Measurements from ENCODE around the gene LAMP5. TPM values are rescaled to one million over a fixed set of nuclear protein-coding genes. Genes with fewer than 3 reads are reported as not detected.

LAMP5 gene
- total and polyA plus RNA-seq, 2 experiments from 2014 or later = 0.47 TPM; not detected in 1

DNA sequence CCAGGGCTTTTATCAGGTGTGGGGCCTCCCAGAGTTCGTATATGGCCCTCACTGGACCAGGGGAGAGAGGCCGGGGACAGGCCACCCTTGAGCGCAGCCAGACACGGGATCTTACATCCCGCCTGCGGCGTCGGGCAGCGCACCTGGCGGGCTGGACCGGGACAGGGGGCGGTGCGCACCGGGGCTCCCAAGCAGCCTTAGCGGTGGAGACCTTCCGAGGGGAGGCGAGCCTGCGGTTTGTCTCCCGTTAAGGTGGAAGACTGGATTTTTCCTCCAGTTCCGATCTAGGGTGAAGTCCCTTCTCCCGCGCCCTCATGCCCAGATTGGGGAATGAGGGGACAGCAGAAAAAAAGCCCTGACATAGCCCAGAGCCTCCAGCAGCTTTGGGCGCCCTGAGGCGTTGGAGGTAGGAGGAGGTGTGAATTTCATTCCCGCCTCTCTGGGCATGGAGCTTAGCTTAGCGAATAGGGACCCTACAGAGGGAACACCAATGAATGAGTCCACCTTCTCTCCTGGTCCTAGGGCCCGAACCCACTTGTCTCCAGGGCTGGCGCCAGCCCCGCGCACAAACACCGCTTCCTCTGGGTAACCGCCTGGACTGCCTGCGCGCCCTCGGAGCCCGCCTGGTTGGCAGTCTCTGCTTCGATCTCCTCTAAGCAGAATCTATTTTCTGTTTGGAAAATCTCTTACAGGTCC is 6.7 kb upstream of the LAMP5 start:
- H3K4me1 ChIP-seq (ENCODE audit: insufficient read depth) = no peaks in the 10 kb centered on the region
- no peaks in the 10 kb centered on the region for H3K9me2 ChIP-seq (replicated peaks; ENCODE audit: insufficient read depth)
- peak; percentile 80 for TF ChIP-seq EZH2 (IDR thresholded peaks at IDR 0.05; ENCODE audit: borderline replicate concordance)
- no peak for TF ChIP-seq EZH2phosphoT487 (IDR thresholded peaks at IDR 0.05; ENCODE audit: low read depth, severe bottlenecking, unreplicated experiment)
- H3K36me3 ChIP-seq (replicated peaks; ENCODE audit: insufficient read depth, low read depth) = no peaks in the 10 kb centered on the region
- no peak overlapping the region for H3K4me3 ChIP-seq
- H3K9me3 ChIP-seq (ENCODE audit: low read depth) = no peaks in the 10 kb centered on the region
- no peak overlapping the region for H2AFZ ChIP-seq
- 14% methylated on average over 37 of the region's 37 CpGs for WGBS (ENCODE audit: low lambda C conversion rate, missing lambda C conversion rate)
- no peak for DNase-seq (ENCODE audit: low spot score)
- H4K20me1 ChIP-seq (ENCODE audit: insufficient read depth, poor library complexity, severe bottlenecking) = no peaks in the 10 kb centered on the region
- H3K4me2 ChIP-seq = peak overlapping the region; percentile 49
- no peaks in the 10 kb centered on the region for H3K79me2 ChIP-seq
- peaks cover 98% of the 10 kb centered on the region for H3K27me3 ChIP-seq
- H3K27ac ChIP-seq = no peak overlapping the region

- no peaks in the 10 kb centered on the region for H4K20me1 ChIP-seq (ENCODE audit: insufficient read depth, poor library complexity, severe bottlenecking)
- no peaks in the 10 kb centered on the region for H3K36me3 ChIP-seq (replicated peaks; ENCODE audit: insufficient read depth, low read depth)
- H3K9me2 ChIP-seq (replicated peaks; ENCODE audit: insufficient read depth) = no peaks in the 10 kb centered on the region
- 8% methylated on average over 23 of the region's 23 CpGs for WGBS (ENCODE audit: low lambda C conversion rate, missing lambda C conversion rate)
- no peaks in the 10 kb centered on the region for H3K79me2 ChIP-seq
- H3K27ac ChIP-seq = no peak overlapping the region
- DNase-seq (ENCODE audit: low spot score) = no peak
- no peaks in the 10 kb centered on the region for H3K9me3 ChIP-seq (ENCODE audit: low read depth)
- H3K4me2 ChIP-seq = peak overlapping the region; percentile 49
- TF ChIP-seq EZH2phosphoT487 (IDR thresholded peaks at IDR 0.05; ENCODE audit: low read depth, severe bottlenecking, unreplicated experiment) (peak; percentile 18), EZH2 (IDR thresholded peaks at IDR 0.05; ENCODE audit: borderline replicate concordance) (no peak)
- TF ChIP-seq, protein P1, sequence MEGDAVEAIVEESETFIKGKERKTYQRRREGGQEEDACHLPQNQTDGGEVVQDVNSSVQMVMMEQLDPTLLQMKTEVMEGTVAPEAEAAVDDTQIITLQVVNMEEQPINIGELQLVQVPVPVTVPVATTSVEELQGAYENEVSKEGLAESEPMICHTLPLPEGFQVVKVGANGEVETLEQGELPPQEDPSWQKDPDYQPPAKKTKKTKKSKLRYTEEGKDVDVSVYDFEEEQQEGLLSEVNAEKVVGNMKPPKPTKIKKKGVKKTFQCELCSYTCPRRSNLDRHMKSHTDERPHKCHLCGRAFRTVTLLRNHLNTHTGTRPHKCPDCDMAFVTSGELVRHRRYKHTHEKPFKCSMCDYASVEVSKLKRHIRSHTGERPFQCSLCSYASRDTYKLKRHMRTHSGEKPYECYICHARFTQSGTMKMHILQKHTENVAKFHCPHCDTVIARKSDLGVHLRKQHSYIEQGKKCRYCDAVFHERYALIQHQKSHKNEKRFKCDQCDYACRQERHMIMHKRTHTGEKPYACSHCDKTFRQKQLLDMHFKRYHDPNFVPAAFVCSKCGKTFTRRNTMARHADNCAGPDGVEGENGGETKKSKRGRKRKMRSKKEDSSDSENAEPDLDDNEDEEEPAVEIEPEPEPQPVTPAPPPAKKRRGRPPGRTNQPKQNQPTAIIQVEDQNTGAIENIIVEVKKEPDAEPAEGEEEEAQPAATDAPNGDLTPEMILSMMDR (IDR thresholded peaks at IDR 0.05; ENCODE audit: poor library complexity) = no peak
- H3K27me3 ChIP-seq = peaks cover 98% of the 10 kb centered on the region
- H3K4me1 ChIP-seq (ENCODE audit: insufficient read depth) = no peaks in the 10 kb centered on the region
- H3K4me3 ChIP-seq = no peak overlapping the region
- H2AFZ ChIP-seq = no peak overlapping the region
Measured at GRCh38 chr20:9508240-9508661, 6.1 kb upstream of the LAMP5 start.

DNA sequence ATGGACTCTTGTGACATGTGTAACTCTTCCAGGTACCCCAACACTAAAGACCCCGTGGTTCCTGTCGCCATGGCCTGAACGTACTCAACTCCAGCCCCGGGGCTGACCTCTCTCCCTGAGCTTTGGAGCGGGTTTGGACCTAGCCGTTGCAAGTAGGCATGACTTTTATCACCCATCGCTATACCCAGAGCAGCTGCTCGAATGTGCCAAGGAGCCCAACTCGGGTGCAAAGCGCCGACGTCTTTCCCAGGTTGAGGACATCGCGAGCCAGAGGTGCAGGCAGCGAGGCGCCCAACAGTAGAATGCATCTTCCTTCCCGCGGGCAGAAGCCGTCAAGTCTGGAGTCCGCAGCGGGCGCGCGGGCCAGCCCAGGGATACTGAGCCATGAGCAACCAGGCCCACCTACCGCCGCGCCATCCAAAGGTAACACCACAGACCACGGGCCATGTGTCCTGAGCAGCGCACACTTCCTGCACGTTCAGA is 5.7 kb upstream of the LAMP5 start:
- H3K9me2 ChIP-seq (replicated peaks; ENCODE audit: insufficient read depth) = no peaks in the 10 kb centered on the region
- H3K27me3 ChIP-seq = peaks cover 98% of the 10 kb centered on the region
- H3K4me2 ChIP-seq = peak overlapping the region; percentile 49

DNA sequence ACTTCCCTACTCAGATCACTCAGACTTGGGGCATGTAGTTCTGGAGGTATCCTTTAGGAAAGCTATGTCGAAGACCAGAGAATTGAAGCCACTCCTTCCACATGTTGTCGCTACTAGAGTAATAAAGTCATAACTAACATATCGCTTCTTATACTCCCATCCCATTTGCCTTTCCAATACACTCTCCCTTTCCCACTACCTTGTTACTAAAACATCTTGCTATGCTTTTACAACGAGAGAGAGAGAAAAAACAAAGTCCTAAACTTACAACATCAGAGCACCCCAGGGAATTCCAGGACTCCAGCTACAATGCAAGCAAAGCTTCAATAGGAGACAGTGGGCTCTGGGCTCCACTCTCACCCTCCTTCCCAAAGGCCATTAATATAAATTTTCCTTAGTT is 5.1 kb upstream of the LAMP5 start:
- WGBS (ENCODE audit: low lambda C conversion rate, missing lambda C conversion rate) = 49% methylated on average over 4 of the region's 4 CpGs
- no peaks in the 10 kb centered on the region for H4K20me1 ChIP-seq (ENCODE audit: insufficient read depth, poor library complexity, severe bottlenecking)
- DNase-seq (ENCODE audit: low spot score) = no peak
- no peak overlapping the region for H2AFZ ChIP-seq
- H3K4me2 ChIP-seq = no peak overlapping the region
- H3K9me3 ChIP-seq (ENCODE audit: low read depth) = no peaks in the 10 kb centered on the region
- H3K4me1 ChIP-seq (ENCODE audit: insufficient read depth) = no peaks in the 10 kb centered on the region
- TF ChIP-seq, protein P1 (IDR thresholded peaks at IDR 0.05; ENCODE audit: poor library complexity) = no peak
- TF ChIP-seq EZH2 (IDR thresholded peaks at IDR 0.05; ENCODE audit: borderline replicate concordance) (peak; percentile 26), EZH2phosphoT487 (IDR thresholded peaks at IDR 0.05; ENCODE audit: low read depth, severe bottlenecking, unreplicated experiment) (peak; percentile 41)
- H3K27me3 ChIP-seq = peaks cover 98% of the 10 kb centered on the region
- no peak overlapping the region for H3K27ac ChIP-seq
- no peaks in the 10 kb centered on the region for H3K36me3 ChIP-seq (replicated peaks; ENCODE audit: insufficient read depth, low read depth)
- H3K79me2 ChIP-seq = no peaks in the 10 kb centered on the region
- no peak overlapping the region for H3K4me3 ChIP-seq
- H3K9me2 ChIP-seq (replicated peaks; ENCODE audit: insufficient read depth) = no peaks in the 10 kb centered on the region

More for the DNA sequence above, 5.7 kb upstream of the LAMP5 start:
- no peak overlapping the region for H3K27ac ChIP-seq
- no peak for DNase-seq (ENCODE audit: low spot score)
- H3K36me3 ChIP-seq (replicated peaks; ENCODE audit: insufficient read depth, low read depth) = no peaks in the 10 kb centered on the region
- no peaks in the 10 kb centered on the region for H3K4me1 ChIP-seq (ENCODE audit: insufficient read depth)
- no peak overlapping the region for H2AFZ ChIP-seq
- WGBS (ENCODE audit: low lambda C conversion rate, missing lambda C conversion rate) = 8% methylated on average over 28 of the region's 30 CpGs
- TF ChIP-seq EZH2phosphoT487 (IDR thresholded peaks at IDR 0.05; ENCODE audit: low read depth, severe bottlenecking, unreplicated experiment) = no peak
- peak; percentile 60 for TF ChIP-seq EZH2 (IDR thresholded peaks at IDR 0.05; ENCODE audit: borderline replicate concordance)
- no peaks in the 10 kb centered on the region for H3K9me3 ChIP-seq (ENCODE audit: low read depth)
- H4K20me1 ChIP-seq (ENCODE audit: insufficient read depth, poor library complexity, severe bottlenecking) = no peaks in the 10 kb centered on the region
- no peak overlapping the region for H3K4me3 ChIP-seq
- H3K79me2 ChIP-seq = no peaks in the 10 kb centered on the region

Data from hepatocyte (in vitro differentiated cells).